ENCODE results near the gene BRMS1. TPM values are rescaled to one million over a fixed set of nuclear protein-coding genes. Genes with fewer than 3 reads are reported as not detected.

The BRMS1 gene, protein sequence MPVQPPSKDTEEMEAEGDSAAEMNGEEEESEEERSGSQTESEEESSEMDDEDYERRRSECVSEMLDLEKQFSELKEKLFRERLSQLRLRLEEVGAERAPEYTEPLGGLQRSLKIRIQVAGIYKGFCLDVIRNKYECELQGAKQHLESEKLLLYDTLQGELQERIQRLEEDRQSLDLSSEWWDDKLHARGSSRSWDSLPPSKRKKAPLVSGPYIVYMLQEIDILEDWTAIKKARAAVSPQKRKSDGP
- 10 to 100 TPM; 52.0 to 61.6 (median 54.3) TPM for total RNA-seq

DNA sequence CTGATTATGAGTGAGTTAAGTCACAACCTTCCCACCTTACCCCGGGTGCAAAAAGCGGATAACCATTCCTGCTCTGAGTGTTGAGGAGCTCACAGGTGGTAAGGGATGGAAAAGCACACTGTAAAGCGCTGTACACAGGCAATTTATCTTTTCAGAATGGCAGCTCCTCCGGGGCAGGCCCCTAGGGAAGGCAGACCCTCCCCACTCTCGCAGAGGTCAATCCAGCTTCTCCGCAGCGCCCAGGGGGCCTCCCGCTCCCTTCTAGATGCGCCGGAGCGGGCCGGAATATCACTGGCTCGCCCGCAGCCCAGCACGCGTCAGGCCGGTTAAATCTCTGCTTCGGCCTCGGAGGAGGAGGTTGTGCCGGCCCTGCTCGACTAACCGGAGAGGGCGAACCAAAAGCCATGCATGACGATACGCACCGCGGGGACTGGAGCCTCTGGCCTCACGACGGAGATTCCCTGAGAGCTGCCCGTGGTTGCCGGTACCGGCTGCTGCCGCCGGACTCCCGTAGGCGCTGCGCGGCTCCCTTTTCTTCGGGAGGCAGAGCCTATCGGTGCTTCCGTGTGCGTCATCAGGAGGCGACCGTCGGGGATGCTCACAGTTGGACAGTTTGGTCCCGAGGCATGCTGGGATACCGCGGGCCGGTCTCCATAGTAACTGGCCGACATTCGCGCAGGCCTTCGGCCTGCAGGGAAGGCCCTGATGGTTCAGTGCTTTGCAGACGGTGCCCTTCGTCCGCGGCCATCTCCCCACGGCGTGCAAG, at the start of gene BRMS1:
TSS of gene BRMS1 (minus strand) at position 555 of the 766 bp plus-strand sequence. CDS start 2,870 bp downstream, outside the sequence.
- Histone ChIP-seq H3K27me3 (no peaks in the 10 kb centered on the region), H3K36me3 (peaks cover 10% of the 10 kb centered on the region), H3K4me3 (peak within 1 kb of the TSS; percentile 85 to 97 (median 89)), H3K4me1 (peaks cover 0 to 25% of the 10 kb centered on the region in 2 donors), H3K9me3 (no peaks in the 10 kb centered on the region), H3K27ac (peak within 1 kb of the TSS; percentile 88)
- intact Hi-C loops (cut with DNase I; ENCODE audit: low total_unique reads): no loop called here
- DNase-seq (ENCODE audit: low spot score in 2 of 2): peak; percentile 96
- TF ChIP-seq, protein P1, sequence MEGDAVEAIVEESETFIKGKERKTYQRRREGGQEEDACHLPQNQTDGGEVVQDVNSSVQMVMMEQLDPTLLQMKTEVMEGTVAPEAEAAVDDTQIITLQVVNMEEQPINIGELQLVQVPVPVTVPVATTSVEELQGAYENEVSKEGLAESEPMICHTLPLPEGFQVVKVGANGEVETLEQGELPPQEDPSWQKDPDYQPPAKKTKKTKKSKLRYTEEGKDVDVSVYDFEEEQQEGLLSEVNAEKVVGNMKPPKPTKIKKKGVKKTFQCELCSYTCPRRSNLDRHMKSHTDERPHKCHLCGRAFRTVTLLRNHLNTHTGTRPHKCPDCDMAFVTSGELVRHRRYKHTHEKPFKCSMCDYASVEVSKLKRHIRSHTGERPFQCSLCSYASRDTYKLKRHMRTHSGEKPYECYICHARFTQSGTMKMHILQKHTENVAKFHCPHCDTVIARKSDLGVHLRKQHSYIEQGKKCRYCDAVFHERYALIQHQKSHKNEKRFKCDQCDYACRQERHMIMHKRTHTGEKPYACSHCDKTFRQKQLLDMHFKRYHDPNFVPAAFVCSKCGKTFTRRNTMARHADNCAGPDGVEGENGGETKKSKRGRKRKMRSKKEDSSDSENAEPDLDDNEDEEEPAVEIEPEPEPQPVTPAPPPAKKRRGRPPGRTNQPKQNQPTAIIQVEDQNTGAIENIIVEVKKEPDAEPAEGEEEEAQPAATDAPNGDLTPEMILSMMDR (IDR thresholded peaks at IDR 0.05): peak in 1 of 3 donors; percentile 41
- TF ChIP-seq POLR2A (IDR thresholded peaks at IDR 0.05) (peak; percentile 41), POLR2AphosphoS5 (IDR thresholded peaks at IDR 0.05) (peak; percentile 83 to 95 (median 91))

DNA sequence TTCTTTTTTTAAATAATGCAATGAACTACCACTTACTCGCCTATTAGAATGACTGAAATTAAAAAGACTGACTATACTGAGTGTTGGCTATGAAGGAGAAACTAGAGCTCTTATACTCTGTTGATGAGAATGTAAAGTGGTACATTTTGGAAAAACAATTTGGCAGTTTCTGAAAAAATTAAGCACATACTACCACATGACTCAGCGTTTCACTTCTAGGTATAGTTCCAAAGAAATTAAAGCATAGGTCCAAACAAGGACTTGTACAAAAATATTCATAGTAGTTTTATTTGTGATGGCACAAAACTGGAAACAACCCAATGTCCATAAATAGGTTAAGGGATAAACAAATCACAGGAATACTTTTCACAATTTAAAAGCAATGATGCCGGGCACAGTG, 49.0 kb upstream of the BRMS1 start:
- no peak for DNase-seq (ENCODE audit: low spot score in 2 of 2)
- H3K4me3 ChIP-seq: no peak overlapping the region
- H3K4me1 ChIP-seq: no peaks in the 10 kb centered on the region
- H3K27ac ChIP-seq: no peak overlapping the region
- intact Hi-C loops (cut with DNase I; ENCODE audit: low total_unique reads): loop anchor here (5.0 kb wide), 1 partner anchor 98 kb away; no protein-coding TSS in a partner anchor
- no peak for TF ChIP-seq POLR2A (IDR thresholded peaks at IDR 0.05)
- TF ChIP-seq, protein P1 (IDR thresholded peaks at IDR 0.05): no peak
- no peak for TF ChIP-seq POLR2AphosphoS5 (IDR thresholded peaks at IDR 0.05)
- no peaks in the 10 kb centered on the region for H3K36me3 ChIP-seq
- peaks cover 0 to 3% of the 10 kb centered on the region in 2 donors for H3K27me3 ChIP-seq
- no peaks in the 10 kb centered on the region for H3K9me3 ChIP-seq

DNA sequence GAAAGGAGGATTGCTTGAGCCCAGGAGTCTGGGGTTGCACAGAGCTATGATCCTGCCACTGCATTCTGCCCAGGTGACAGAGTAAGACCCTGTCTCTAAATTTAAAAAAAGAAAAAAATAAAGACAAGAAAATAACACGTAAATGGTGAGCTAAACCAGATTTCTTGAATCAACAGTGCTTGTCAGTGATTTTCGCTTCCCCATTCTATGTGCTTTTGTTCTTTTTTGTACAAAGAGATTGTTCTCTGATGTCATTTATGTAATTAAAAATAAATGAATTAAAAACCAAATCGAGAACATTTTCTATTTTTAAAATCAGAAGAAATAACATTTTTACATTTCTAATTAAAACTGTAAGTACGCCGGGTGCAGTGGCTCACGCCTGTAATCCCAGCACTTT, 46.4 kb upstream of the BRMS1 start:
- TF ChIP-seq POLR2A (IDR thresholded peaks at IDR 0.05): no peak
- TF ChIP-seq, protein P1 (IDR thresholded peaks at IDR 0.05): no peak
- no peak for TF ChIP-seq POLR2AphosphoS5 (IDR thresholded peaks at IDR 0.05)
- intact Hi-C loops (cut with DNase I; ENCODE audit: low total_unique reads): loop anchor here (5.0 kb wide), 1 partner anchor 101 kb away; no protein-coding TSS in a partner anchor

DNA sequence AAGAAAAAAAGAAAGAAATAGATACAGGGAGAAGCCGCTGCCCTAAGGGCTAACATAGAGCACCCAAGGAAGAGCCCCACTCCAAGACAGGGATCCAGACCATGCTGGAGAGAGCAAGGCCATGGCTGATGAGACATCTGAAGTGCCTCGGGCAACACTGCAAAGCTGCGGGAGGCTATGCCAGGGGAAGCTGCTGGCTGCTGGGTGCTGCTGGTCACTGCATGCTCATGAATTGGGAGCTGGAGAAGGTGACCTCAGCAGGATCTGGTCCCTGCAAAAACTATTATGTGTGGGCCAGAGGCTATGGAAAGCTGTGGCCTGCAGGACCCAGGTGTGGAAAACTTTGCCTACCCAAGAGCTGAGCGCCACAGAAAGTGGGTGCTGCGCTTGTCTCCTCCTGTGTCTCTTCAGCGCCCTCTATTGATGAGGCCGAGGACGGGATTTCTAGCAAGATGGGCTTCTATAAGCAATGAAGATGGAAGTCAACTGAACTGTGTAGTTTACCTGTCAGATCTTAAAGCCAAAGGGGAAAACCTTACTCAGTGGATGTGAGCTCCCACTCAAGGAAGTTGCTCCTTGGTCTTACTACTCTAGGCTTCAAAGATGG, 44.0 kb upstream of the BRMS1 start:
- Histone ChIP-seq H3K9me3 (no peaks in the 10 kb centered on the region), H3K27me3 (peaks cover 0 to 3% of the 10 kb centered on the region in 2 donors), H3K36me3 (no peaks in the 10 kb centered on the region), H3K4me3 (no peak overlapping the region), H3K4me1 (no peaks in the 10 kb centered on the region), H3K27ac (no peak overlapping the region)
- peak in 1 of 2 donors; percentile 56 for DNase-seq (ENCODE audit: low spot score in 2 of 2)
- intact Hi-C loops (cut with DNase I; ENCODE audit: low total_unique reads): no loop called here
- TF ChIP-seq, protein P1 (IDR thresholded peaks at IDR 0.05): peak in 2 of 3 donors; percentile 38 to 39
- TF ChIP-seq POLR2AphosphoS5 (IDR thresholded peaks at IDR 0.05): no peak
- TF ChIP-seq POLR2A (IDR thresholded peaks at IDR 0.05): no peak

More for the DNA sequence above, 46.4 kb upstream of the BRMS1 start:
- Histone ChIP-seq H3K4me3 (no peak overlapping the region), H3K4me1 (no peaks in the 10 kb centered on the region), H3K36me3 (no peaks in the 10 kb centered on the region), H3K9me3 (no peaks in the 10 kb centered on the region), H3K27me3 (peaks cover 0 to 3% of the 10 kb centered on the region in 2 donors), H3K27ac (no peak overlapping the region)
- no peak for DNase-seq (ENCODE audit: low spot score in 2 of 2)
